Measurements from ENCODE around the gene NTNG1. TPM values are rescaled to one million over a fixed set of nuclear protein-coding genes. Genes with fewer than 3 reads are reported as not detected.

NTNG1 gene
- total RNA-seq, 1 experiment from 2014 or later: 1.5 TPM

DNA sequence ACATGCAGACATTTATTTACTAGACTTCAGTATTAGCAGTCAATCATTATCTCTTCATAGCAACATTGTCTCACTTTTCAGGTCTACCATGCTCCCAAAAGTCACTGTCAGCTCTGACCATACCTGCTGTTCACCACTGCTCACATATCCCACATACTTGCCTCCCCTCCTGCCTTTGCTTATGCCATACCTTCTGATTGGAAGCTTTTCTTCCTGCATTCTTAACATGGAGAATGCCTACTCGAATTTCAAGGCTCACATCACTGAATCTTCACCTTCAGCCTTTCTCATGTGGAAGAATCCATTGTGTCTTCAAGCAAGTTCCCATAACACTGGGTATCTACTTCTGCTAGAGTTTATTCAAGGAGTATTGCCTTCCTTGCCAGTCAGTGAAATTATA, 135.4 kb downstream of the NTNG1 start:
- Histone ChIP-seq H3K4me2 (ENCODE audit: insufficient read depth, insufficient read length, low read length) (no peak overlapping the region), H3K23me2 (ENCODE audit: insufficient read length, low read depth, low read length, poor library complexity, severe bottlenecking) (no peaks in the 10 kb centered on the region), H2AFZ (ENCODE audit: low read length) (no peak overlapping the region), H3K4ac (ENCODE audit: low read depth, low read length) (no peak overlapping the region), H3K79me1 (ENCODE audit: insufficient read depth, low read depth, low read length, poor library complexity, severe bottlenecking) (no peaks in the 10 kb centered on the region), H4K91ac (ENCODE audit: insufficient read length, low read depth, low read length) (no peak overlapping the region), H3K14ac (ENCODE audit: insufficient read depth, low read length) (no peak overlapping the region), H2BK20ac (ENCODE audit: low read depth, low read length, poor library complexity, severe bottlenecking) (no peak overlapping the region), H3K56ac (ENCODE audit: insufficient read length, low read depth, low read length) (no peak overlapping the region), H4K20me1 (ENCODE audit: control insufficient read depth, insufficient read depth, insufficient read length) (no peaks in the 10 kb centered on the region), H3K18ac (ENCODE audit: insufficient read length, low read depth, low read length) (no peak overlapping the region), H4K8ac (replicated peaks; ENCODE audit: insufficient read length, low read depth, low read length) (no peak overlapping the region), H3K23ac (ENCODE audit: insufficient read length, low read depth, low read length) (no peak overlapping the region), H2BK12ac (ENCODE audit: insufficient read length, low read depth, low read length) (no peak overlapping the region), H2AK5ac (ENCODE audit: insufficient read length, low read length) (no peak overlapping the region), H3K9me3 (ENCODE audit: control insufficient read depth, low read depth, low read length) (no peaks in the 10 kb centered on the region), H3K9ac (ENCODE audit: extremely low read depth, insufficient read length, low read length) (no peak overlapping the region), H4K5ac (ENCODE audit: insufficient read length, low read depth, low read length) (no peak overlapping the region), H3K27ac (ENCODE audit: insufficient read length, low read depth, low read length) (no peak overlapping the region), H3T11ph (ENCODE audit: low read length) (no peak overlapping the region), H2BK5ac (ENCODE audit: insufficient read length, low read length) (no peak overlapping the region), H3K79me2 (ENCODE audit: insufficient read depth, low read length) (no peaks in the 10 kb centered on the region), H3K27me3 (ENCODE audit: insufficient read depth, low read length) (no peaks in the 10 kb centered on the region), H2BK15ac (ENCODE audit: low read depth, low read length) (no peak overlapping the region), H3K4me1 (ENCODE audit: insufficient read depth, low read length) (no peaks in the 10 kb centered on the region; the same call in 1 of the 2 replicates), H2BK120ac (ENCODE audit: low read depth, low read length, poor library complexity, severe bottlenecking) (no peak overlapping the region)
- Mint-ChIP-seq H3K27me3 (ENCODE audit: low read depth) (no peaks in the 10 kb centered on the region), H3K4me3 (no peak overlapping the region), H3K27ac (no peak overlapping the region), H3K4me1 (peaks cover 12 to 13% of the 10 kb centered on the region in 2 experiments), H3K36me3 (ENCODE audit: insufficient read depth in 1 of 3, low read depth in 3 of 3) (no peaks in the 10 kb centered on the region), H3K9me3 (no peaks in the 10 kb centered on the region)
- no peak for TF ChIP-seq CTCF (conservative IDR thresholded peaks at IDR 0.05)
- WGBS (ENCODE audit: extremely low coverage, insufficient read length, low lambda C conversion rate): no CpG with 5 or more reads among the region's 1 CpG
- no peak for DNase-seq
